Fibroblast of the aortic adventitia (primary cell): ENCODE results near the gene SMYD5. TPM values are rescaled to one million over a fixed set of nuclear protein-coding genes. Genes with fewer than 3 reads are reported as not detected.
"Not testable (repeated sequence)": the region's sequence is repeated elsewhere in the genome, so short reads cannot be mapped to it uniquely, and the experiment has no call there.

Source experiments
- DNase-seq: peaks from one replicate; pipeline ENCODE4 v3.0.0-alpha.2; 2010; ENCODE audit warnings: low read depth
- H3K4me3 ChIP-seq: 2 replicates; pipeline ENCODE4 v1.5.1; 2011; ENCODE audit warnings: low read depth, mild to moderate bottlenecking, control low read depth, low read length, moderate library complexity
- total RNA-seq: library from RNA; depleted of rRNA; stranded (reverse); fragments of >200 nt; gene quantifications from 2 replicates; pipeline ENCODE4 v1.2.3, GENCODE V29; 2012; ENCODE audit warnings: low replicate concordance
- TF ChIP-seq, protein P1 (sequence below): IDR thresholded peaks from 2 replicates; pipeline ENCODE4 v1.5.1; 2011; ENCODE audit warnings: mild to moderate bottlenecking, low read length, control low read depth, inconsistent platforms; ENCODE audit not compliant: insufficient read depth

SMYD5 gene
- total RNA-seq, 1 donor = 21.1 TPM

DNA sequence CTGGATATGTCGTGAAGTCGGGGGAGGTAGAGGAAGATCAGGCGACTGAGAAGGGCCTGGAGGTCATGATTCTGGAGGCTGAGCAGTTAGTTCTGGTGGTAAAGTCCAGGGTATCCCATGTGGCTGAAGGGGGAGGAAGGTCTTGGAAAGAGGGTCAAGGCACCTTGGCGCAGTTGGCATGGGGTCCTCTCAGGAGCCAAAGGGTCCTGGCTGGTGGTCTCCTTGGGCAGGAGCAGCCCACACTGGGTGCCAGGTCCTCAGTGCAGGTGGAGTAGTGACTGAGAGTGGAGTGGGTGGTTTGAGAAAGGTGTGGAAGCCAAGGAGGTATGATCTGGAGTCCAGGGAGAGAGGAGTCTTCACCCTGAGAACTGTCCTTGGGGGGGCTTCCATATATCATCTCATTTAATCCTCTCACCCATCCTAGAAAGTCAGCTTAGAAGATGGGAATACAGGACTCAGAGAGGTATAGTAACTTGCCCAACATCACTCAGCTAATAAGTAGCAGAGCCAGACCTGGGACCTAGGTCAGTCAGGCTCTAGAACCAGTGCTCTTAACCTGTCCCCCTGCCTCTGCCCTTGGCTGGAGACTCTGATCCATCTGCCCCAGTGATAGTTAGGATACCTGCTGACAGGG is 45.8 kb downstream of the SMYD5 start:
- H3K4me3 ChIP-seq = no peak overlapping the region
- TF ChIP-seq, protein P1, sequence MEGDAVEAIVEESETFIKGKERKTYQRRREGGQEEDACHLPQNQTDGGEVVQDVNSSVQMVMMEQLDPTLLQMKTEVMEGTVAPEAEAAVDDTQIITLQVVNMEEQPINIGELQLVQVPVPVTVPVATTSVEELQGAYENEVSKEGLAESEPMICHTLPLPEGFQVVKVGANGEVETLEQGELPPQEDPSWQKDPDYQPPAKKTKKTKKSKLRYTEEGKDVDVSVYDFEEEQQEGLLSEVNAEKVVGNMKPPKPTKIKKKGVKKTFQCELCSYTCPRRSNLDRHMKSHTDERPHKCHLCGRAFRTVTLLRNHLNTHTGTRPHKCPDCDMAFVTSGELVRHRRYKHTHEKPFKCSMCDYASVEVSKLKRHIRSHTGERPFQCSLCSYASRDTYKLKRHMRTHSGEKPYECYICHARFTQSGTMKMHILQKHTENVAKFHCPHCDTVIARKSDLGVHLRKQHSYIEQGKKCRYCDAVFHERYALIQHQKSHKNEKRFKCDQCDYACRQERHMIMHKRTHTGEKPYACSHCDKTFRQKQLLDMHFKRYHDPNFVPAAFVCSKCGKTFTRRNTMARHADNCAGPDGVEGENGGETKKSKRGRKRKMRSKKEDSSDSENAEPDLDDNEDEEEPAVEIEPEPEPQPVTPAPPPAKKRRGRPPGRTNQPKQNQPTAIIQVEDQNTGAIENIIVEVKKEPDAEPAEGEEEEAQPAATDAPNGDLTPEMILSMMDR = no peak
- no peak for DNase-seq

DNA sequence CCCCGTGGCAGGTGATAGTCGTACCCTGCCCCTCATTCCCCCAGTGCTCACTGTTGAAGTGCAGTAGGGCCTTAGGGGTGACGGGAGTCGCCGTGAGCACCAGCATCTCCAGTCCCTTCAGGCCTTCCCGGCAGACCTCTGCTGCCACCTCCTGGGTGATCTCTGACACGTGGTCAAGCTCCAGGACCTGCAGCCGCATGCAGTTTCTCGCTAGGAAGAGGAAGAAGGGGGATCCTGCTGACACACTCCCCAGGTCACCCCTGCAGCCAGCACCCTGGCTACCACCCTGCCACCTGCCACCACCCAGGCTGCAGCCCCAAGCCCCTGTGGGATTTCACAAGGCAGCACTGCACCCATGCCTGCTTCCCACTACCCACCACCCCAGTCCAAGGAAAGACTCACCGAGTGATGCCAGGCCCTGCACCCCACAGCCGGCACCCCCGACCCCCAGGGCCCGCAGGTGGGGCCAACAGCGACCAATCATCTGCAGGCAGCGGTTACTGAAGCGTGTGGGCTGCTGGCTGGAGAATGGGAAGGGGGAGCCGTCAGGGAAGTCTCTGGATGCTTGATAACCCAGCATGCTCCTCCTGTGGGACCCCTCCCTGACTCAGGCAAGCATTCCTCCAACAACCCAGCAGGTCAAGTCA is 46.4 kb downstream of the SMYD5 start:
- peak; percentile 63 for DNase-seq
- TF ChIP-seq, protein P1 = peak; percentile 67
- no peak overlapping the region for H3K4me3 ChIP-seq

DNA sequence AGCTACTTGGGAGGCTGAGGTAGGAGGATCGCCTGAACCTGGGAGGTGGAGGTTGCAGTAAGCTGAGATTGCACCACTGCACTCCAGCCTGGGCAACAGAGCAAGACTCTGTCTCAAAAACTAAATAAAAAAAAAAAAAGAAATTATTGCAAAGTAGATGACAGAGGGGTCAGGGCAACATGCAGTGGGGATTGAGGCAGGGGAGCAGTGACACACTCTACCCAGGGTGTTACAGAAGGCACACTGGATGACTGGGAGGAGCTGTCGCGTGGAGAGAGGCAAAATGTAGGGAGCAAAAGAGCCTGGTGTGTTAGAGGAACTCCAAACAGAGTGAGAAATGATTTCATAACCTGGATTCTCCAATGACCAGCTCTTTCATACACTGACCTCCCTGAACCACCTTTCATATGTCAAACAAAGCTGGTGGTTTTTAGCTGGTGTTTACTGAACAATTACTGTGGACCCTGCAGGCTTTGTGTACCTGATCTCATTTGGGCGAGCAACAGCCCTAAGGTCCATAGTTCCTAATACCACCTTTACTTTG is 48.1 kb downstream of the SMYD5 start:
- DNase-seq = no peak
- TF ChIP-seq, protein P1 = no peak
- no peak overlapping the region for H3K4me3 ChIP-seq

DNA sequence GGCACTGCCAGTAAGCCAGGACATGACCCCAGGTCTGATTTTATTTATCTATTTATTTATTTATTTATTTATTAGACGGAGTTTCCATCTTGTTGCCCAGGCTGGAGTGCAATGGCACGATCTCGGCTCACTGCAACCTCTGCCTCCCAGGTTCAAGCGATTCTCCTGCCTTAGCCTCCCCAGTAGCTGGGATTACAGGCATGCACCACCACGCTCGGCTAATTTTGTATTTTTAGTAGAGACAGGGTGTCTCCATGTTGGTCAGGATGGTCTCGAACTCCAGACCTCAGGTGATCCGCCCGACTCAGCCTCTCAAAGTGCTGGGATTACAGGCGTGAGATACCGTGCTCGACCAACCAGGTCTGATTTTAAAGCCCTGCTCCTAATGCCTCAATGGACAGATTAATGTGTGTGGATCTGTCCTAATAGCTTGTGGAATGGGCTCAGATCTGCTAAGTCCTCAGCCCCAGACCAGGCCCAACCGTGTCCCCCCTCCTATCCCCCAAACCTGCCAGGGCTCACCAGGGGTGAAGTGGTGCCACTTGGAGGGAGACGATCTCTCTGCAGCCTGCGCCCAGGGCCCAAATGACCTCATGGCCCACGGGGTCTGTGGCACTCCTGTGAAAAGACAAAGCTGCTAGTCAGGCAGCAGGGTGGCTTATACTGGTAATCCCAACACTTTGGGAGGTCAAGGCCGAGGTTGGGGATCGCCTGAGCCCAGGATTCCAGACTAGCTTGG is 48.8 kb downstream of the SMYD5 start:
- not testable (repeated sequence) for DNase-seq

DNA sequence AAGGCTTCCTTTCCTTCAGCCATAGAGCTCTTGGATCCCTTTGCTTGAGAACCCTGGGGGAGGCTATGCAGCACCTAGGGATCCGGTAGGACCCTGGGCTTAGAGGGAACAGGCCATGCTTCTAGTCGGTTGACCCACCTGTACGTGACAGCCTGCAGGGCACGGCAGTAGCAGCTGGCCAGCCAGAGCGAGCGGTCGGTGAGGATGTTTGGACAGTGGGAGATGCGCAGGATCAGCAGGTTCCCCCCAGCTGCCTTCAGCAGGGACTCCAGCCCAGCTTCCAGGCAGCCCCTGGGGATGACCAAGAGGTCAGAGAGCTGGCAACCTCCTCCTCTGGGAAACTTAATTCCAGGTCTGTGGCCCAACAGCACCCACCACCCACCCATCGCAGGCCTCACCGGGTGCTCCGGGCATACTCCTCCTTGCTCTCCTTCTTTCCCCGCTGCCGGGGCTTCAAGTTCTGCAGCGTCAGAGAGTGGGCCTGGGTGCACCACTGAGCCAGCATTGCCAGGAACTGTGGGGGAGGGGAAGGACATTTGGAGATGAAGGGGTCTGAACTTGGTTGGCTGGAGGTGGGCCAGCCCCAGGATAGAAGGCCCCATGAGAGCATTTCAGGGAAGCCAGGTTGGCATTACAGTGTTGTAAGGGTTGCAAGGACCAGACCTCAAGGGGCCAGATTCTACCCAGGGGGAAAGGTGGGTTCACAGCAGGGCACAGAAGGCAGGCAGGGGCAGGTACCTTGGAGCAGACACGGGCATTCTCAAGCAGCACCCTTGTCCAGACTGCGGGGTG is 49.7 kb downstream of the SMYD5 start:
- H3K4me3 ChIP-seq = no peak overlapping the region
- DNase-seq = no peak
- TF ChIP-seq, protein P1 = no peak

More for the DNA sequence above, 48.8 kb downstream of the SMYD5 start:
- H3K4me3 ChIP-seq = not testable (repeated sequence)

DNA sequence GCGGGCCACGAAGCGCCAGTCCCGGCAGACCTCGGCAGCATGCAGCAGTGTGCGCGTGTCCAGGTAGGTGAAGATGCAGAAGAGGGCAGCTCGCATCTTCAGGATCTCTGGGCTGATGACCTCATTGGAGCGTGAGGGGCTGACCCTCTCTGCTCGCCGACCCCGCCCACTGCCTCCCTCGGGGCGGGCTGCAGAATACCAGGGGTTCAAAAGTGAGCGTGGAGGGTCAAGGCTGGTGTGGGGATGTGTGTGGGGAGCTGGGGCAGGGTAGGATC is 50.2 kb downstream of the SMYD5 start:
- no peak for DNase-seq
- no peak overlapping the region for H3K4me3 ChIP-seq
- TF ChIP-seq, protein P1 = no peak
